Suprapubic skin (tissue), 4 donors: Measurements from ENCODE around the gene UGGT1. TPM values are rescaled to one million over a fixed set of nuclear protein-coding genes. Genes with fewer than 3 reads are reported as not detected.

Experiments used
- DNase-seq, 2 donors: peaks; one replicate each; pipeline ENCODE4 v3.0.0-alpha.2; 2019; ENCODE audit warnings: low spot score in 2 of 2
- H3K27ac ChIP-seq: fragments of 200-600 bp; sonication (generic); one replicate; pipeline ENCODE4 v1.5.1; 2019
- H3K27me3 ChIP-seq: fragments of 200-600 bp; sonication (generic); one replicate; pipeline ENCODE4 v1.5.1; 2019
- H3K36me3 ChIP-seq: fragments of 200-600 bp; sonication (generic); one replicate; pipeline ENCODE4 v1.5.1; 2019
- H3K4me1 ChIP-seq: fragments of 200-600 bp; sonication (generic); one replicate; pipeline ENCODE4 v1.5.1; 2019
- H3K4me3 ChIP-seq: fragments of 200-600 bp; sonication (generic); one replicate; pipeline ENCODE4 v1.5.1; 2019; ENCODE audit warnings: mild to moderate bottlenecking
- H3K9me3 ChIP-seq: fragments of 200-600 bp; sonication (generic); one replicate; pipeline ENCODE4 v1.5.1; 2019
- CTCF ChIP-seq, 2 donors: fragments of 200-600 bp in 1 of 2; fragments of 450-650 bp in 1 of 2; sonication (generic) in 1 of 2; IDR thresholded peaks; one replicate each; pipeline ENCODE4 v1.5.1; 2016 to 2019; ENCODE audit warnings: antibody characterized with exemption in 2 of 2, mild to moderate bottlenecking in 1 of 2, moderate library complexity in 1 of 2
- EP300 ChIP-seq: sonication (generic); formaldehyde crosslinking; IDR thresholded peaks from one replicate; pipeline ENCODE4 v1.6.1; 2017; ENCODE audit warnings: antibody characterized with exemption
- POLR2A ChIP-seq, 2 donors: fragments of 450-650 bp; IDR thresholded peaks; one replicate each; pipeline ENCODE4 v1.6.1; 2017; ENCODE audit warnings: antibody characterized with exemption in 2 of 2, mild to moderate bottlenecking in 2 of 2, moderate library complexity in 2 of 2
- POLR2AphosphoS5 ChIP-seq, 3 donors: sonication (generic); formaldehyde crosslinking; IDR thresholded peaks; one replicate each; pipeline ENCODE4 v1.6.1; 2017; ENCODE audit warnings: antibody characterized with exemption in 3 of 3
- WGBS: methylation state at CpG from one replicate; pipeline ENCODE4 v1.1.5; 2018; 5-methylcytosine and 5-hydroxymethylcytosine counted together
- total RNA-seq, 4 donors: library from RNA; depleted of rRNA; stranded (reverse); fragments of >200 nt; gene quantifications; one replicate each; pipeline ENCODE4 v1.1.0, GENCODE V29; 2016

UGGT1 gene
- total RNA-seq, 4 donors from 2014 or later = 31.3 to 34.6 (median 32.8) TPM

DNA sequence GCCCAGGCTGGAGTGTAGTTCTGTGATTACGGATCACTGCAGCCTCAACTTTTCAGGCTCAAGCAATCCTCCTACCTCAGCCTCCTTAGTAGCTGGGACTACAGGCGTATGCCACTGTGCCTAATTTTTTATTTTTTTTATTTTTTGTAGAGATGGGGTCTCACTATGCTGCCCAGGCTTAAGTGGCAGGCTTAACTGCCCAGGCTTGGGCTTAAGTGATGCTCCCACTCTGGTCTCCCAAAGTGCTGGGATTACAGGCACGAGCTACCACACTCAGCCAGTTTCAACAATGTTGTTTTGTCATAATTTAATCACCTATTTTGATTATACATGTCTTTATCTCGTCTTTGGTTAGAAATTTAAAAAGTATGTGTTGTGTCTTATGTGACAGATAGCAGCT lies 18.2 kb downstream of the UGGT1 start:
- TF ChIP-seq POLR2A (IDR thresholded peaks at IDR 0.05) (no peak), CTCF (IDR thresholded peaks at IDR 0.05) (no peak), POLR2AphosphoS5 (IDR thresholded peaks at IDR 0.05) (no peak), EP300 (no peak)

DNA sequence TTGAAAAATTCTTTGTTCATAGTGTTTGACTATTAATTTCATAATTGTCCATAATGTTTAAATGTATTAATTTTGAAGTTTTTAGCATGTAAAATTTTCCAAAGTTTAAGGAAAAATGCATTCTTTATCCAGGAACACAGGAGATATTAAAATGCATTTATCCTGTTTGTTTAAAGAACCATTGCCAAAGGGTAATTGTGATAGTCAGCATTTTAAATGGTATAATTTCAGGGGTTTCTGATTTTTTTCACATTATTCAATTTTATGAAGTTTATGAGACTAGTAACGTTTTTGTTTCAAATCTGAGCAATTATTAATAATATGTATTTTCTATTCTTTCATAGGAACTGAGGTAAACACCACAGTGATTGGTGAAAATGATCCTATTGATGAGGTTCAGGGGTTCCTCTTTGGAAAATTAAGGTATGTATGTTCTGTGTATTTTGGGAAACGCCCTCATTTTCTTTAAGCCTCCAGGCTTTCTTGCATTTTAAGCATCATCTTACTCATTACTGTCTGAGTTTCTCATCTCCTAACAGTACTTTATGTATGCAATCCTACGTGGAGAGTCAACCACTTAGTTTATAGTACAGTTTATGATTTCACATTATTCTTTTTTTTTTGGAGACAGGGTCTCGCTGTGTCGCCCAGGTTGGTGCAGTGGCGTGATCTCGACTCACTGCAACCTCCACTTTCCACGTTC lies 25.1 kb downstream of the UGGT1 start:
- Histone ChIP-seq H3K9me3 (no peaks in the 10 kb centered on the region), H3K4me1 (no peaks in the 10 kb centered on the region), H3K27ac (no peak overlapping the region), H3K27me3 (no peaks in the 10 kb centered on the region), H3K36me3 (peaks cover 73% of the 10 kb centered on the region), H3K4me3 (no peak overlapping the region)
- DNase-seq = no peak
- WGBS = 83% methylated on average over 8 of the region's 8 CpGs
- TF ChIP-seq EP300 (no peak), CTCF (IDR thresholded peaks at IDR 0.05) (no peak), POLR2A (IDR thresholded peaks at IDR 0.05) (no peak), POLR2AphosphoS5 (IDR thresholded peaks at IDR 0.05) (no peak)

More for the DNA sequence above, 18.2 kb downstream of the UGGT1 start:
- Histone ChIP-seq H3K4me3 (no peak overlapping the region), H3K27ac (no peak overlapping the region), H3K36me3 (peaks cover 38% of the 10 kb centered on the region), H3K4me1 (no peaks in the 10 kb centered on the region), H3K27me3 (no peaks in the 10 kb centered on the region), H3K9me3 (no peaks in the 10 kb centered on the region)
- WGBS = 93% methylated on average over 4 of the region's 4 CpGs
- DNase-seq = no peak

DNA sequence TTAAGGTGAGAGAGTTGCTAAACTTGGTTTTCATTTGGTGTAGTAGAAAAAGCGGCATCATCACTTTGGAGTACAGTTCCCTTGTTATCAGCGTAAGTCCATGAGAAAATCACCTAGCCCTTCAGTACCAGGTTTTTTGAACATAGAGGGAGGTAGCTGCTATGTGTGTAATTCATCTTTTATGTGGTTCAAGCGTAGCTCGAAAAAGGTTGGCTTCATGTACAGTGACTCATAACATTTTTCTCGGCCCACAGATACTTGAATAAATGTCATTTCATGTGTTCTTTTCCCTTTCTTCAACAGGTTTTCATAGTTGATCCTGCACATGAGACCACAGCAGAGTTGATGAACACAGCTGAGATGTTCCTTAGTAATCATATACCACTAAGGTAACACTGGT lies 43.6 kb downstream of the UGGT1 start:
- no peak for DNase-seq
- TF ChIP-seq POLR2AphosphoS5 (IDR thresholded peaks at IDR 0.05) (no peak), EP300 (no peak), POLR2A (IDR thresholded peaks at IDR 0.05) (no peak), CTCF (IDR thresholded peaks at IDR 0.05) (no peak)
- no peak overlapping the region for H3K4me3 ChIP-seq
- H3K4me1 ChIP-seq = no peaks in the 10 kb centered on the region
- no peaks in the 10 kb centered on the region for H3K27me3 ChIP-seq
- 87% methylated on average over 5 of the region's 5 CpGs for WGBS
- no peaks in the 10 kb centered on the region for H3K9me3 ChIP-seq
- H3K36me3 ChIP-seq = peaks cover 100% of the 10 kb centered on the region
- H3K27ac ChIP-seq = no peak overlapping the region

DNA sequence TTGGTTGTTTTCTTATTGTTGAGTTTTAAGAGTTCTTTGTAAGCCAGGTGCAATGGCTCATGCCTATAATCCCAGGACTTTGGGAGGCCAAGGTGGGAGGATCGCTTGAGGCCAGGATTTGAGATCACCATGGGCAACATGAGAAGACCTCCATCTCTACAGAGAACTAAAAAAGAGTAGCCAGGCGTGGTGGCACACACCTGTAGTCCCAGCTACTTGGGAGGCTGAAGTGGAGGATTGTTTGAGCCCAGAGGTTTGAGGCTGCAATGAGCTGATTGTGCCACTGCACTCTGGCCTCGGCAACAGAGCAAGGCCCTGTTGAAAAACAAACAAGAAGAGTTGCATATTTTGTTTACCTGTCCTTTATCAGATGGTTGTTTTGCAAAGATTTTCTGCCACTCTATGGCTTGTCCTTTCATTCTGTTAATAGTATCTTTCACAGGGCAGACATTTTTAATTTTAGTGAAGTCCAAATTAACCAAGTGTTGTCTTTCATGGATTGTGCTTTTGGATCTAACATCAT lies 46.2 kb downstream of the UGGT1 start:
- Histone ChIP-seq H3K27me3 (no peaks in the 10 kb centered on the region), H3K36me3 (peaks cover 100% of the 10 kb centered on the region), H3K4me3 (no peak overlapping the region), H3K27ac (no peak overlapping the region), H3K4me1 (no peaks in the 10 kb centered on the region), H3K9me3 (no peaks in the 10 kb centered on the region)
- WGBS = 97% methylated on average over 3 of the region's 3 CpGs
- TF ChIP-seq POLR2AphosphoS5 (IDR thresholded peaks at IDR 0.05) (no peak), POLR2A (IDR thresholded peaks at IDR 0.05) (no peak)
- no peak for DNase-seq

DNA sequence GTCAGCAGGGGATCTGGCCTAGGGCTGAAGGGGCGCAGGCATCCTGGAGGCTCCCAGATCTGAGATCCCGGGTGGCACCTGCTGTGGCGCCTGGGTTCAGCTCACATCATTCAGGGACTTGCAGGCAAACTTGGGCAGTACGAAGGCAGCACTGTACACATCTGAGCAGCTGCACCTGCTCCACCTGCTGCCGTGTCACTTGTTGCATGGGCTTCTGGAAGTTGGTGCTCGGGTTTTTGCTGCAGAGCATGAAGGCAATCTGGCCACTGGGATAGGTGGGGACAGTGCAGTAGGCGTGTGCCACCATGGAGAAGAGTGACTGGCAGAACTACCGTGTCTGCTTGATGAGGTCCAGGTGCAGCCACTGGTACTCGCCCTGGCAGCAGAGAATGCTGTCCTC lies 48.6 kb downstream of the UGGT1 start:
- H3K4me1 ChIP-seq = no peaks in the 10 kb centered on the region
- H3K4me3 ChIP-seq = no peak overlapping the region
- peaks cover 92% of the 10 kb centered on the region for H3K36me3 ChIP-seq
- H3K27me3 ChIP-seq = no peaks in the 10 kb centered on the region
- H3K27ac ChIP-seq = no peak overlapping the region
- DNase-seq = no peak
- no peaks in the 10 kb centered on the region for H3K9me3 ChIP-seq
- no peak for TF ChIP-seq CTCF (IDR thresholded peaks at IDR 0.05)
- no peak for TF ChIP-seq POLR2A (IDR thresholded peaks at IDR 0.05)
- TF ChIP-seq POLR2AphosphoS5 (IDR thresholded peaks at IDR 0.05) = no peak
- TF ChIP-seq EP300 = no peak
- WGBS = 96% methylated on average over 5 of the region's 9 CpGs
